Osteocyte (in vitro differentiated cells): ENCODE measurements around the gene NRP2. TPM values are rescaled to one million over a fixed set of nuclear protein-coding genes. Genes with fewer than 3 reads are reported as not detected.

Source experiments
- DNase-seq: peaks from one replicate; pipeline ENCODE4 v3.0.0; 2021; ENCODE audit warnings: mixed read lengths; ENCODE audit not compliant: unreplicated experiment; ENCODE audit errors: extremely low spot score
- H3K27ac Mint-ChIP-seq: one replicate; pipeline ENCODE4 v1.8.0; 2021; ENCODE audit warnings: mild to moderate bottlenecking, mixed read lengths; ENCODE audit not compliant: unreplicated experiment
- H3K27me3 Mint-ChIP-seq: one replicate; pipeline ENCODE4 v1.8.0; 2021; ENCODE audit warnings: mixed read lengths; ENCODE audit not compliant: unreplicated experiment
- H3K36me3 Mint-ChIP-seq: one replicate; pipeline ENCODE4 v1.8.0; 2021; ENCODE audit warnings: mixed read lengths; ENCODE audit not compliant: unreplicated experiment
- H3K4me1 Mint-ChIP-seq: one replicate; pipeline ENCODE4 v1.8.0; 2021; ENCODE audit warnings: mixed read lengths; ENCODE audit not compliant: unreplicated experiment
- H3K4me3 Mint-ChIP-seq: one replicate; pipeline ENCODE4 v1.8.0; 2021; ENCODE audit warnings: mild to moderate bottlenecking, moderate library complexity, mixed read lengths; ENCODE audit not compliant: unreplicated experiment
- H3K9me3 Mint-ChIP-seq: one replicate; pipeline ENCODE4 v1.8.0; 2021; ENCODE audit warnings: mixed read lengths; ENCODE audit not compliant: unreplicated experiment
- CTCF ChIP-seq: fragments of 200-600 bp; sonication (generic); IDR thresholded peaks from 2 replicates; pipeline ENCODE4 v1.5.0; 2021; ENCODE audit warnings: antibody characterized with exemption, mild to moderate bottlenecking, moderate library complexity
- total RNA-seq: library from RNA; stranded (reverse); gene quantifications from 2 replicates; pipeline ENCODE4 v1.2.1, GENCODE V29; 2021

NRP2 gene
- total RNA-seq, 1 donor from 2014 or later = 52.4 TPM

- H3K9me3 Mint-ChIP-seq = no peaks in the 10 kb centered on the region
- no peak overlapping the region for H3K4me3 Mint-ChIP-seq
- peaks cover 68% of the 10 kb centered on the region for H3K4me1 Mint-ChIP-seq
- H3K27me3 Mint-ChIP-seq = no peaks in the 10 kb centered on the region
- no peak for DNase-seq
- H3K36me3 Mint-ChIP-seq = peaks cover 19% of the 10 kb centered on the region
- TF ChIP-seq CTCF = no peak
- peak overlapping the region; percentile 76 for H3K27ac Mint-ChIP-seq
Observed at GRCh38 chr2:205714058-205714776, 31.9 kb downstream of the NRP2 start.

GRCh38 chr2:205714789-205715720 is 32.8 kb downstream of the NRP2 start:
- Mint-ChIP-seq H3K4me1 (peaks cover 72% of the 10 kb centered on the region), H3K27me3 (no peaks in the 10 kb centered on the region), H3K4me3 (no peak overlapping the region), H3K36me3 (peaks cover 19% of the 10 kb centered on the region), H3K27ac (peak overlapping the region; percentile 76), H3K9me3 (no peaks in the 10 kb centered on the region)
- no peak for DNase-seq
- no peak for TF ChIP-seq CTCF

- TF ChIP-seq CTCF = no peak
- H3K27ac Mint-ChIP-seq = no peak overlapping the region
- no peak for DNase-seq
- no peaks in the 10 kb centered on the region for H3K9me3 Mint-ChIP-seq
- H3K4me1 Mint-ChIP-seq = peaks cover 74% of the 10 kb centered on the region
- H3K4me3 Mint-ChIP-seq = no peak overlapping the region
- H3K36me3 Mint-ChIP-seq = peaks cover 19% of the 10 kb centered on the region
- no peaks in the 10 kb centered on the region for H3K27me3 Mint-ChIP-seq
Observed at GRCh38 chr2:205715831-205716525, 33.7 kb downstream of the NRP2 start.

- peak overlapping the region; percentile 28 for H3K27ac Mint-ChIP-seq
- H3K4me3 Mint-ChIP-seq = no peak overlapping the region
- TF ChIP-seq CTCF = no peak
- H3K9me3 Mint-ChIP-seq = no peaks in the 10 kb centered on the region
- no peak for DNase-seq
- H3K27me3 Mint-ChIP-seq = no peaks in the 10 kb centered on the region
- peaks cover 71% of the 10 kb centered on the region for H3K4me1 Mint-ChIP-seq
- H3K36me3 Mint-ChIP-seq = peaks cover 19% of the 10 kb centered on the region
Observed at GRCh38 chr2:205717175-205717846, 35.0 kb downstream of the NRP2 start.
